Endothelial cell of hepatic sinusoid (primary cell): ENCODE data around the gene FIZ1.

Experiments used
- in situ Hi-C: cut with HindIII; loops from 2 replicates; pipeline ENCODE4 v1.10.0; 2017; ENCODE audit warnings: low sequenced_read_pairs

Gene FIZ1

DNA sequence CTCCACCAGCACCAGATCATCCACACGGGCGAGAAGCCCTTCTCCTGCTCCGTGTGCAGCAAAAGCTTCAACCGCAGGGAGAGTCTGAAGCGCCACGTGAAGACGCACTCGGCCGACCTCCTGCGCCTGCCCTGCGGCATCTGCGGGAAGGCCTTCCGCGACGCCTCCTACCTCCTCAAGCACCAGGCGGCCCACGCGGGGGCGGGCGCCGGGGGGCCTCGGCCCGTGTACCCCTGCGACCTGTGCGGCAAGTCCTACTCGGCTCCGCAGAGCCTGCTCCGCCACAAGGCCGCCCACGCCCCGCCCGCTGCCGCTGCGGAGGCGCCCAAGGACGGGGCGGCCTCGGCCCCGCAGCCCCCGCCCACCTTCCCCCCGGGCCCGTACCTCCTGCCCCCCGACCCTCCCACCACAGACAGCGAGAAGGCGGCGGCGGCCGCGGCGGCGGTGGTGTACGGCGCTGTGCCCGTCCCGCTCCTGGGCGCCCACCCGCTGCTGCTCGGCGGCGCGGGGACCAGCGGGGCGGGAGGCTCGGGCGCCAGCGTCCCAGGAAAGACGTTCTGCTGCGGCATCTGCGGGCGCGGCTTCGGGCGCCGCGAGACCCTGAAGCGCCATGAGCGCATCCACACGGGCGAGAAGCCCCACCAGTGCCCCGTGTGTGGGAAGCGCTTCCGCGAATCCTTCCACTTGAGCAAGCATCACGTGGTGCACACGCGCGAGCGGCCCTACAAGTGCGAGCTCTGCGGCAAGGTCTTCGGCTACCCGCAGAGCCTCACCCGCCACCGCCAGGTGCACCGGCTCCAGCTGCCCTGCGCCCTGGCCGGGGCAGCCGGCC, 15.6 kb upstream of the FIZ1 start:
- in situ Hi-C loops, result no loop called here

DNA sequence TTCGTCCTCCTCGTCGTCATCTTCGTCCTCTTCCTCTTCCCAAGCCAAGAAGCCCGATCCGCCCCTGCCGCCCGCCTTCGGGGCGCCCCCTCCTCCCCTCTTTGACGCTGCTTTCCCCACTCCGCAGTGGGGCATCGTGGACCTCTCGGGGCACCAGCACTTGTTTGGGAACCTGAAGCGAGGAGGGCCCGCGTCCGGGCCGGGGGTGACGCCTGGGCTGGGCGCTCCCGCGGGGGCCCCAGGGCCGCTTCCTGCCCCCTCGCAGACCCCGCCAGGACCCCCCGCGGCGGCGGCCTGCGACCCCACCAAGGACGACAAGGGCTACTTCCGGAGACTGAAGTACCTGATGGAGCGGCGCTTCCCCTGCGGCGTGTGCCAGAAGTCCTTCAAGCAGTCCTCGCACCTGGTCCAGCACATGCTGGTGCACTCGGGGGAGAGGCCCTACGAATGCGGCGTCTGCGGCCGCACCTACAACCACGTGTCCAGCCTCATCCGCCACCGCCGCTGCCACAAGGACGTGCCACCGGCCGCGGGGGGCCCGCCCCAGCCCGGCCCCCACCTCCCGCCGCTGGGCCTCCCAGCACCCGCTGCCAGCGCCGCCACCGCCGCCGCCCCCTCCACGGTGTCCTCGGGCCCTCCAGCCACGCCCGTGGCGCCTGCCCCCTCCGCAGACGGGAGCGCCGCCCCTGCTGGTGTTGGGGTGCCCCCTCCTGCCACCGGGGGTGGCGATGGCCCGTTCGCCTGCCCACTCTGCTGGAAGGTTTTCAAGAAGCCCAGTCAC, 14.8 kb upstream of the FIZ1 start:
- in situ Hi-C loops, result no loop called here

DNA sequence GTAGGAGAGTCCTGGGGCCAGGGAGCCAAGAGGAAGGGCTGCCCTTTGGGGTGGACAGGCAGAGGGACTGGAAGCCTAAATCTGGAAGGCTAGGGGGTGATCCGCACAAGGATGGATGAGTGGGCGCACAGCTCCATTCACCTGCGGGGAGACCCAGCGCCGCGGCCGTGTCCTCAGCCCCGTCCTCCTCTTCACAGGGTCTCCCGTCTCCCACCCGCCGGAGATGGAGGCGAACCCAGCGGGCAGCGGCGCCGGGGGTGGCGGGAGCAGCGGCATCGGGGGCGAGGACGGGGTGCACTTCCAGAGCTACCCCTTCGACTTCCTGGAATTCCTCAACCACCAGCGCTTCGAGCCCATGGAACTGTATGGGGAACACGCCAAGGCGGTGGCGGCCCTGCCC, 14.1 kb upstream of the FIZ1 start:
- in situ Hi-C loops, result no loop called here

DNA sequence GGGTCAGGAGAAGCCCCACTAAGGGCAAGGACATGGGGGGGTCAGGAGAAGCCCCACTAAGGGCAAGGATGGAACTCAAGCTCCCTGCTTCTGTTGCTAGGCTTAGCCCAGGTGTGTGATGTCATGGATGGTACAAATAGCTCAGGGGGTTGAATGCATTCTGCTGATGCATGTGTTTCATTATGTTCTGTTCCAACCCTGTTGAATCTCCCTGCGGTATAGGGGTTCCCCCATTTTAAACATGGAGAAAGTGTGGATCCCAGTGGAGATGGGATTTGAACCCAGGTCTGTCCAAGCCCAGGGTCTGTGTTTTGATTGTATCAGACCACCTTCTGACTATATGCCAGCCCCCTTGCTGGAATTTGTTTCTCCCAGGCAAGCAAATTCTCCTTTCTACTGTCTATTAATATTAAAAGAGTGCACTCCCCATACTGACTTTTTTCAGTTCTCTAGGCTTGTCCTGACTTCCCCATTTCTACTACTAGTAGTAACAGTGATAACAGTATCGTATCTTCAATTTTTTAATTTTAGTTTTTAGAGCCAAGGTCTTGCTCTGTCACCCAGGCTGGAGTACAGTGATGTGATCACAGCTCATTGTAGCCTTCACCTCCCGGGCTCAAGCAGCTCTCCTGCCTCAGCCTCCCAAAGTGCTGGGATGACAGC, 12.8 kb upstream of the FIZ1 start:
- in situ Hi-C loops, result no loop called here

GRCh38 chr19:55611300-55611982, 12.1 kb upstream of the FIZ1 start:
- in situ Hi-C loops, result no loop called here

GRCh38 chr19:55609326-55609725, 10.0 kb upstream of the FIZ1 start:
- in situ Hi-C loops, result no loop called here

- in situ Hi-C loops, result no loop called here
Observed at GRCh38 chr19:55606817-55607216, 7.5 kb upstream of the FIZ1 start.

GRCh38 chr19:55606471-55606787, 7.1 kb upstream of the FIZ1 start:
- in situ Hi-C loops, result no loop called here

DNA sequence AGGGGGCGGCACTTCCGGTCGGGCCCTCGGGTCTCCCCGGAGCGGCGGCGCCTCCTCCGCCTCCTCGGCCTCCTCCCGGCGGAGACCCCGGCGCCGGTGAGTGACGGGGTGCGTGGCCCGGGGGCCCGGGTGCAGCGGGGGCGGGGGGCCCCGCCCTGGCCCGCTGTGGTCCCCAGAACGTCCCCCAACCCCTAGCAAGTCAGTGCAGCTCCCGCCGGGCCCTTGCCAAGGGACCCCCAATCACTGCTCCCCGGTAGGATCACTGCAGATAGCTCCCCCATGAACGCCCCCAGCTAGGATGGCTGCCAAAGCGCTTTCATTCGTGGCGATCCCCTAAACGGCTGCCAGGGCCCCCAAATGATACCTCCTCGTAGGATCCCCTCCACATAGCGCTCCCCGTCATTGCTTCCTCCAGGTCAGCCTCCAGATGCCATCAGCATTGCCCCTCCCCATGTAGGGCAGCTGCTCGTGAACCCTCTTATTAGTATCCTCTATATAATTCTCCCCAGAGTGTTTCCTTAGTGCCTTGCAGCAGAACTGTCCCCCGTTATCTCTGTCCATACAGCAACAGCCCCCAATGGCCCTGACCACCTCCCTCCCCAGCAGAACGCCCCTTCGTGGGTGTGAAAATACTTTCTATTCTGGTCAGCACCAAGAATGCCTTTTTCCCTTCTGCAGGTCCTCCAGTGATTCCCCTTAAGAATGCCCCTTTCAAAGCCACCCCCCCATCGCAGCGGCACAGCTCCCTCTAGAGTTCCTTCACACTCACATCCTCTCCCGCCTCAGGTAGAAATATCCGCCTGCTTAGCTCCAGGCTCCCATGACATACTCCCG, 6.5 kb upstream of the FIZ1 start, which contains the start of gene ZNF865:
Gene ZNF865, plus strand, starts transcription at position 11 of the 834 bp plus-strand sequence. CDS start 7,972 bp downstream, outside the sequence.
- in situ Hi-C loops, result no loop called here

DNA sequence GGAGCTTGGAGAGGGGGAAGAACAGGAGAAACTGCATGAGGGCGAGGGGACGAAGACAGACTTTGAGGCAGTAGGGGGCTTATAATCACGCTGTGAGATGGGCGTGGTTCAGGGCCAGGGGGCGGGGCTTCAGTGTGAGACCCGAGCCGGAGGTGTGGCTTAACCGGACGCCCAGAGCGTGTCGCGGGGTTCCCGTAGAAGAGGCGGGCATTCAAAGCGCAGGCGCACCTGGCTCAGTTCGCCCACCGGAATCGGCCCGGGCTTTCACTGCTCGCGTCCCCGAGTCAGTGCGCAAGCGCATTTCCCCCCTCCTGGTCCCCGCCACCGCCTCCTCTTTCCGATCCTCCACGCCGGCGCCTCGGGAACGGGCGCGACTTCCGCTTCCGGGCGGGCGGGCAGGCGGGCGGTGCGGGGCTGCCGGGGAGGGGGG, 5.9 kb upstream of the FIZ1 start:
- in situ Hi-C loops, result no loop called here

GRCh38 chr19:55603581-55604292, 4.4 kb upstream of the FIZ1 start:
- in situ Hi-C loops, result no loop called here

- in situ Hi-C loops, result no loop called here
Observed at GRCh38 chr19:55603115-55603514, 3.8 kb upstream of the FIZ1 start.

DNA sequence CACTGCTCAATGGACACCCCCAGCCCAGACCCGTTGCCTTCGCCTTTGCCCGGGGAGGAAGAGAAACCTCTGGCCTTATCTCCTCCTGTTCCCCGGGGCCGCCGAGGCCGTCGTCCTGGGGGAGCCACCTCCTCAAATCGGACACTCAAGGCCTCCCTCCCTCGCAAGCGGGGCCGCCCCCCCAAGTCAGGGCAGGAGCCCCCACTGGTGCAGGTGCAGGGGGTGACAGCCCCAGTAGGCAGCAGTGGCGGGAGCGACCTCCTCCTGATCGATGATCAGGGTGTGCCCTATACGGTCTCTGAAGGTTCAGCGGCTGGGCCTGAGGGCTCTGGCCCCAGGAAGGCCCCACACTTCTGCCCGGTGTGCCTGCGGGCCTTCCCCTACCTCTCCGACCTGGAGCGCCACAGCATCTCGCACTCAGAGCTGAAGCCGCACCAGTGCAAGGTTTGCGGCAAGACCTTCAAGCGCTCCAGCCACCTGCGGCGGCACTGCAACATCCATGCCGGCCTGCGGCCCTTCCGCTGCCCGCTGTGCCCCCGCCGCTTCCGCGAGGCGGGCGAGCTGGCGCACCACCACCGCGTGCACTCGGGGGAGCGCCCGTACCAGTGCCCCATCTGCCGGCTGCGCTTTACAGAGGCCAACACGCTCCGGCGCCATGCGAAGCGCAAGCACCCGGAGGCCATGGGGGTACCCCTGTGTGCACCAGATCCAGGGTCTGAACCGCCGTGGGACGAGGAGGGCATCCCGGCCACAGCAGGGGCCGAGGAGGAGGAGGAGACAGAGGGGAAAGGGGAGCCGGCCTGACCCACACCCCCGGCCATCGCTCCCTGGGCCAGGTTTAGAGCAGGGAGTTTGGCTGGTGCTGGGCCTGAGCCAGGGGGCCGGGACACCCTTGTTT, 3.0 kb upstream of the FIZ1 start:
- in situ Hi-C loops, result no loop called here

DNA sequence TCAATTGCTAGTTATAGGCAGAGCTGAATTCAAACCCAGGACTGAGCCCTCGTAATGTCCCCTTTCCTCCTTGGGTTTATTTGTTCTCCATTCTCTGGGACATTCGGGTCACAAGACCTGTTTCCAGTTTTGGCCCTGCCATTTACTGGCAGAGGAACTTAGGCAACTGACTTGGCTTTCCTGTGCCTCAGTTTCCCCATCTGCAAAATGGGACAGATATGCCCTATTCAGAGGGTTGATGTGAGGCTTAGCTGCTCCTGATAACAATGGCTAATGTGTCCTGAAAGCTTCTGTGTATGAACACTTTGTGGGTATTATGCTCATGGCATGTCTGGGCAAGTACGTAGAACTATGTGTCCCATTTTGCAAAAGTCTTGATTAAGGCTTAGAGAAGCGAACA, 1.8 kb upstream of the FIZ1 start:
- in situ Hi-C loops, result no loop called here

DNA sequence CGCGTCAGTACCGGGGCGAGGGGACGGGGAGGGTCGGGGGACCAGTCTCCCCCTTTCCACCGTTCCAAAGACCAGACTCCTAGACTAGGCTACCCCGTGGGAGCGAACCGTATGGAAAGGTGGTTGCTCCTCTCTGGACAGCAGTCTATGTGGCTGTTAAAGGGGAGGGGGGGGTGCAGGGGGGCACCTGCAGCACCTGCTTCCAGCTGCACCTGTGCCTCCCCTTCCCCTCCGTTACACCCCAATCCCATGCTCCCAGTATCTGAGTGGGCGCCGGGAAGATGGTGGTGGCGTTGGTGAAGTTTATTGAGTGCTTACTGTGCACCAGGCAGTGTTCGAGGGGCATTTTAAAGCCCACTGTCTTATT, 1.3 kb upstream of the FIZ1 start:
- in situ Hi-C loops, result no loop called here

GRCh38 chr19:55599842-55600661, 735 bp upstream of the FIZ1 start, which contains the start of gene ZNF524:
ZNF524 (plus strand) TSS chr19:55600288; CDS start chr19:55602113, 1,825 bp downstream.
- in situ Hi-C loops, result no loop called here

DNA sequence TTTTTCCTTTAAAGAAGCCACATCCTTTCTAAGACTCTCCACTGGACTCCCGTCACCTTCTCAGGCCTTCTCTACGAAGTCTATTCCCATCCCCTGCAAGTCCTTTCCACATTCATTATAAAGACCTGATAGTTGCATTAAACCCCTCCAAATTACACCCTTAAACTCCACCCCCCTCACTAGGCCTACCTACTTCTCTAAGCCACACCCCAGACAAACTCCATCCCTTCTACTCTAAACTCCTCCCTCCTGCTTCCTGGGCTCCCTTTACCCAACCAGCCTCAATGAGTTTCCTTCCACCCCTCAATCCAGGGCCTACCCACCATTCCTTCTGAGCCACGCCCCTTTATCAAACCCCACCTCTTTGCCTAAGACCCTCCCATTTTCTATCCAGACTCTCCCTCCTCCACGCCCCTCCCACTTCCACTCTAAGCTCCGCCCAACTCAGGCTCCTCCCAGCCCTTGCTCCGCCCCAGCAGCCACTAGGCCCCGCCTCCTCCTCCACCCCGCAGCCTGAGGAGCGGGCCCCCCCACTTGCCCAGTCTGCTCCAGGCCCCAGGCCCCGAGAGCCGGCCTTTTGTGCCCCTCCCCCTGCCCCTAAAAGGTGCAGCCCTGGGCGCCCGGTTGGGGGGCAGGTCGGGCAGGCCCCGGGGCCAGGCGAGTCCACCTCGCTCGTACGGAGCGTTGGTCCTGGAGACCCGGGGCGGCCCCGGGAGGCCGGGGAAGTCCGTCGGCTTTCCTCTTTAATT, 424 bp downstream of the FIZ1 start:
- in situ Hi-C loops, result no loop called here
